Prostate gland (tissue), 2 donors: ENCODE results near the gene AGPS.

Experiments
- POLR2A ChIP-seq: fragments of 450-650 bp; IDR thresholded peaks from one replicate; pipeline ENCODE4 v1.6.1; 2016; ENCODE audit warnings: antibody characterized with exemption, mild to moderate bottlenecking
- POLR2AphosphoS5 ChIP-seq: sonication (generic); formaldehyde crosslinking; IDR thresholded peaks from one replicate; pipeline ENCODE4 v1.6.1; 2017; ENCODE audit warnings: antibody characterized with exemption
- TF ChIP-seq, protein P1 (sequence below), 4 experiments: fragments of 200-600 bp in 2 of 4; fragments of 450-650 bp in 2 of 4; sonication (generic) in 2 of 4; IDR thresholded peaks; 1 replicate in 3 of 4; 2 replicates in 1 of 4; pipeline ENCODE4 v1.5.1; 2016 to 2019; ENCODE audit warnings: antibody characterized with exemption in 4 of 4, mild to moderate bottlenecking in 2 of 4, moderate library complexity in 2 of 4

DNA sequence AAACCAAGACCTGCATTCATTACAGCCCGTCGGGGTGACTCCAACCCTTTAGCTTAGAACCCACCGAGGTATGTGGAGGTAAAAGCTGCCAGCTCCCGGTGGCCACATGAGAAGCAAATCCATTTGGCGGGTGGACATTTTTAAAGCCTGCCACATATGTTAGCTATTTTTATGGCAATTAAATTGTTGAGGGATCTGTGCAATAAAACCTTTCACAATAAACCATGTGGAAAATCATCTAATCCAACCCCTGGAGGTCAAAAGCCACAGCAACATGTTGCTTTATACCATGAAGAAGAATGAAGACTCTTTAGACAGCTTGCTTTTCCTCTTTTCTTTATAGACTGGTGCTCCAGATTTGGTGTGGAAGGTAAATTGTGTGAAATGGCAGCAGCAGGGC lies 176.3 kb downstream of the AGPS start:
- TF ChIP-seq POLR2A: no peak
- TF ChIP-seq, protein P1, sequence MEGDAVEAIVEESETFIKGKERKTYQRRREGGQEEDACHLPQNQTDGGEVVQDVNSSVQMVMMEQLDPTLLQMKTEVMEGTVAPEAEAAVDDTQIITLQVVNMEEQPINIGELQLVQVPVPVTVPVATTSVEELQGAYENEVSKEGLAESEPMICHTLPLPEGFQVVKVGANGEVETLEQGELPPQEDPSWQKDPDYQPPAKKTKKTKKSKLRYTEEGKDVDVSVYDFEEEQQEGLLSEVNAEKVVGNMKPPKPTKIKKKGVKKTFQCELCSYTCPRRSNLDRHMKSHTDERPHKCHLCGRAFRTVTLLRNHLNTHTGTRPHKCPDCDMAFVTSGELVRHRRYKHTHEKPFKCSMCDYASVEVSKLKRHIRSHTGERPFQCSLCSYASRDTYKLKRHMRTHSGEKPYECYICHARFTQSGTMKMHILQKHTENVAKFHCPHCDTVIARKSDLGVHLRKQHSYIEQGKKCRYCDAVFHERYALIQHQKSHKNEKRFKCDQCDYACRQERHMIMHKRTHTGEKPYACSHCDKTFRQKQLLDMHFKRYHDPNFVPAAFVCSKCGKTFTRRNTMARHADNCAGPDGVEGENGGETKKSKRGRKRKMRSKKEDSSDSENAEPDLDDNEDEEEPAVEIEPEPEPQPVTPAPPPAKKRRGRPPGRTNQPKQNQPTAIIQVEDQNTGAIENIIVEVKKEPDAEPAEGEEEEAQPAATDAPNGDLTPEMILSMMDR (IDR thresholded peaks at IDR 0.05): no peak
- no peak for TF ChIP-seq POLR2AphosphoS5
